T-helper 1 cell treated with Interleukin-12 subunit alpha and Interleukin-12 subunit beta and Interleukin-4 antibody, amounts not matched to agents 30 μg/mL and 1 μg/mL, for 36 hours (primary cell): ENCODE measurements around the gene LRRN2.
"Not testable (repeated sequence)": the region's sequence is repeated elsewhere in the genome, so short reads cannot be mapped to it uniquely, and the experiment has no call there.

Experiments
- H3K27ac Mint-ChIP-seq: one replicate; pipeline ENCODE4 v1.8.0; 2021; ENCODE audit warnings: mild to moderate bottlenecking, mixed read lengths
- H3K27me3 Mint-ChIP-seq: one replicate; pipeline ENCODE4 v1.8.0; 2021; ENCODE audit warnings: low read depth, mixed read lengths
- H3K36me3 Mint-ChIP-seq: one replicate; pipeline ENCODE4 v1.8.0; 2021; ENCODE audit warnings: low read depth, mixed read lengths
- H3K4me1 Mint-ChIP-seq: one replicate; pipeline ENCODE4 v1.8.0; 2021; ENCODE audit warnings: low read depth, mixed read lengths
- H3K4me3 Mint-ChIP-seq: one replicate; pipeline ENCODE4 v1.8.0; 2021; ENCODE audit warnings: mild to moderate bottlenecking, moderate library complexity, mixed read lengths
- H3K9me3 Mint-ChIP-seq: one replicate; pipeline ENCODE4 v1.8.0; 2021; ENCODE audit warnings: mixed read lengths

The LRRN2 gene

DNA sequence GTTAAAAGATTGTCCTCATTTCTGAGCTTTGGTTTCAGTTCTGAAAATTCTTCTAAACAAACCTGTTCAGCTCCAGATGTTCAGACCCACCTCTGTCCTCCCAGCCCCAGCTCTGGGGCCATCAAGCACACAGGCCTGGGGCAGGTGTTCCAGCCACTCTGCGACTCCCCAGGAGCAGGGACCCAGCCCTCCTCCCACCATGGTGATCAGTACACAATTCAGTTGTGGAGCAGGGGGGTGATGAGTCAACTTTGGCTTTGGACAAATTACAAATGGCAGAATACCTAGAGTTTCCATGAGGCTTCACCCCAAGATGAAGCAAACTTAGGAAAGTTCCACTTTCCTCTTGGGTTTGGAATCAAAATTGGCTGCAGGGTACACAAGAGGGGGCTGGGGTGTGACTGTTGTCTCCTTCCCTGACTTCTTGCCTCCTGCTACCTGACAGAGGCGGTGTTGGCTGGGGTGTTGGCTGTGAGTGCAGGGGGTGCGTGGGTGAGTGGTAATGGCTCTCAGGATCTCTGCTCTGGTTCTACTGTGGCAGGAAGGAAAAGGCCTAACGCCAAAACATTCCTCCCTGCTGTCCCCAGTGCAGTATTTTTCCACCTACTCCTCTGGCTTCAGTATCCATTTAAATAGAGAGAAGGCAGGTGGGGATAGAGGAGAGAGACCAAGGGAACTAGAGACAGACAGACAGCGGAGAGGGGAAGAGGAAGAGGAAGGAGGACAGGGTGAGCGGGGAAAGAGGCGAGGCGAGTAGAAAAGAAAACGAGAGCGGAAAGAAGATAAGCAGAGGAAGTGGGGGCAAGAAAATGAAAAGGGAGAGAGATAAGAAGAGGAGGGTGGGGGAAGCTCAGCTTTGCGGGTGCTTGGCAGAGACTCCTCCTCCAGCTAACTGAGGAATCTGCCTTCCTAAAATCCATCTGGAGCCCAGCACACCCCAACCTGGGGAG, 20.6 kb upstream of the LRRN2 start:
- peaks cover 6% of the 10 kb centered on the region for H3K4me1 Mint-ChIP-seq
- H3K9me3 Mint-ChIP-seq: no peaks in the 10 kb centered on the region
- H3K27me3 Mint-ChIP-seq: peaks cover 12% of the 10 kb centered on the region
- no peak overlapping the region for H3K4me3 Mint-ChIP-seq
- H3K36me3 Mint-ChIP-seq: no peaks in the 10 kb centered on the region
- peak overlapping the region; percentile 53 for H3K27ac Mint-ChIP-seq

DNA sequence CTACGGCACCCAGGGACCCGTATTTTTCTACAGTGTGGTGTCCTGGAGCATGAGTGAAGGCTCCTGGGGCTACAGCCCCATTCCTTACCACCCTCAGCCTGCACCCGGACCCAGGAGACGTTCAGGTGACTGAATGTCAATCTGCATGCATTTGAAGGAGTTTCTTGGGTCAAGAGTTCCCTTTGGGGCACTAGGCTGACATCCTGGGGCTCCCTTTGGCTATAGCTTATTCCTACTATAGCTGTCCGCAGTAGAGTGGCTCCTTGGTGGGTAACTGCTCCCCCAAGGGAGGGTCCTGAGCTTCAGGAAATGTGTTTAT, 19.9 kb upstream of the LRRN2 start:
- no peaks in the 10 kb centered on the region for H3K36me3 Mint-ChIP-seq
- H3K4me1 Mint-ChIP-seq: peaks cover 6% of the 10 kb centered on the region
- no peak overlapping the region for H3K4me3 Mint-ChIP-seq

DNA sequence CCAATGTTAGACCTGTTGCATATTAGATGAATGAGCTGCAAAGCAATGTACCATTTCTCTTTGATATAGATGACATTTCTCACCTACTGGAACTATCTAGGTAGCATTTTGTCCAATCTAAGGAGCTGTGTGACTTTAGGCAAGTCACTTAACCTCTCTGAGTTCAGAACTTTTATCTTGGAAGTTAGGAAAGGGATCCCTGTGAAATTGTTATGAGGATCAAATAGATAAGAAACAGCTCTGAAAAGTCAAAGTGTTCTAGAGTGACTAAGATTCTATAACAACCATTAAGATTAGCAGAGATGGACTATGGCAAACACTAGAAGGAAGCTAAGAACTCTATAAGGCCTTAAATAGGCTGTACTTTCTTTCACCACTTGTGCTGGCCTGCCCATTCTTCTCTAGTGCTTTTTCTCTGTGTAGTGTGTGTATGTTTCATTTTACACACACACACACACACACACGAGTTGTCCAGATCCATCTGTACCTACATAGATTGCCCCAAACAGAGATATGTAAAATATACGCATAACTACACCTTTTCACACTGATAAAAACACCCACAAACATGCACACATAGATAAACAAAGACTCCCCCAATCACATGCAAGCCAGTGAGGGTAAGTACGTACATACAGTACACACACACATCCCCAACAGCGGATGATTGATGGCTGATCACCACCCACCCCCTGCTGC, 19.4 kb upstream of the LRRN2 start:
- Mint-ChIP-seq H3K4me1 (peaks cover 6% of the 10 kb centered on the region), H3K27ac (no peak overlapping the region), H3K4me3 (no peak overlapping the region), H3K27me3 (peaks cover 7% of the 10 kb centered on the region), H3K9me3 (no peaks in the 10 kb centered on the region), H3K36me3 (no peaks in the 10 kb centered on the region)

More for the DNA sequence above, 19.9 kb upstream of the LRRN2 start:
- Mint-ChIP-seq H3K27ac (no peak overlapping the region), H3K27me3 (peaks cover 9% of the 10 kb centered on the region), H3K9me3 (no peaks in the 10 kb centered on the region)

DNA sequence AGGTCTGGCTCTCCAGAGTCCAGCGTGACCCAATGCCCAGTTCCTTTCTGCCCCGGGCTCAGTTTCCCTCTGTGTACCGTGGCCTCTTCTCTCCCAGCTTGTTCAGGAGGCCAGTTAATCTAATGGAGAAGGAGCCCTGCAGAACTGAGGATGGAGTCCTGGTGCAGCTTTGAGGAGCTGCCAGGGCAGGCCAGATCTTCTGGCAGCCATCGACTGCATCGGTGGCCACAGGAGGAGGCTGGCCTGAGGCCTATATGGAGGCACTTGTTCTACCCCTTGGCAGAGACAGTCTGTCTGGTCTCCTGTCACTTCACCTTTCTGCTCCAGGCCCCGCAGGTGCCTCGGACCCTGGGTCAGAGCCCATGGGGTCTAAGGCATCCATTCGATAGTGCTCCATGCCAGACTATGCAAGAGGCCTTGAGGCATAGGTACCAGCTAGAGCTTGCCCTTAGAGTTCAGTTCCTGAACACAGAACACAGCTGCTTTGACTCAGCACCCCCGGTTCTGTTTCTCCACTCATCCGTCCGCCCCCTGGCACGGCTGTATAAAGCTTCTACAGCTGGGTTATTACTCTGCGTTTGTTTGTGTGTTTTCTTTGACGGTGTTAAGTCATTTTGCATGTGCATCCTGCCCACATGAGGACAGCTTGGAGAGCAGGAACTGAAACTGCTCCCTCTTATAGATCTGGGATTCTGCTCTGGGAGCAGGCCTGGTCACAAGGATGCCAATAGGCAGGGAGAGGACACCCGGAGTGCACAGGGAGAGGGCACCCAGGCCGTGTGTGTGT, 18.5 kb upstream of the LRRN2 start:
- Mint-ChIP-seq H3K36me3 (no peaks in the 10 kb centered on the region), H3K4me3 (no peak overlapping the region), H3K27ac (no peak overlapping the region), H3K4me1 (peaks cover 6% of the 10 kb centered on the region), H3K27me3 (peaks cover 6% of the 10 kb centered on the region), H3K9me3 (no peaks in the 10 kb centered on the region)

DNA sequence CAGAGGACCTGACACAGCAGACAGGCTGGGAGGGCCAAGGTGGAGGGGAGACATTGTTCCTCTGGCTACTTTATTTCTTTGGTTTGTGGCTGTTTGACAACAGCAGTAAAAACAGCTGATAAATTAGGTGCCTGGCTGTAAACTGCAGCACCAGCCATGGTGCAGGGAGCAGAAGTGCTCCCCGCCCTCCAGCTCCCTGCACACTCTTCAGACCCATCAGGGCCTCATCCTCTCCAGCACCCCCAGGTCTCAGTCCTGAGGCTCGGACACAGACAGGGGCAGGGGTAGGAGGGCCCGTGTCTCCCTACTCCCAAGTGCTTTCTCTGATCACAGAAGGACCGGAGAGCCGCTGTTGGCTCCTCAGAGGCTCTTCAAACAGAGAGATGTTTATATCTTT, 17.7 kb upstream of the LRRN2 start:
- Mint-ChIP-seq H3K27me3 (no peaks in the 10 kb centered on the region), H3K4me3 (no peak overlapping the region), H3K27ac (no peak overlapping the region), H3K9me3 (no peaks in the 10 kb centered on the region), H3K36me3 (no peaks in the 10 kb centered on the region), H3K4me1 (peaks cover 6% of the 10 kb centered on the region)

DNA sequence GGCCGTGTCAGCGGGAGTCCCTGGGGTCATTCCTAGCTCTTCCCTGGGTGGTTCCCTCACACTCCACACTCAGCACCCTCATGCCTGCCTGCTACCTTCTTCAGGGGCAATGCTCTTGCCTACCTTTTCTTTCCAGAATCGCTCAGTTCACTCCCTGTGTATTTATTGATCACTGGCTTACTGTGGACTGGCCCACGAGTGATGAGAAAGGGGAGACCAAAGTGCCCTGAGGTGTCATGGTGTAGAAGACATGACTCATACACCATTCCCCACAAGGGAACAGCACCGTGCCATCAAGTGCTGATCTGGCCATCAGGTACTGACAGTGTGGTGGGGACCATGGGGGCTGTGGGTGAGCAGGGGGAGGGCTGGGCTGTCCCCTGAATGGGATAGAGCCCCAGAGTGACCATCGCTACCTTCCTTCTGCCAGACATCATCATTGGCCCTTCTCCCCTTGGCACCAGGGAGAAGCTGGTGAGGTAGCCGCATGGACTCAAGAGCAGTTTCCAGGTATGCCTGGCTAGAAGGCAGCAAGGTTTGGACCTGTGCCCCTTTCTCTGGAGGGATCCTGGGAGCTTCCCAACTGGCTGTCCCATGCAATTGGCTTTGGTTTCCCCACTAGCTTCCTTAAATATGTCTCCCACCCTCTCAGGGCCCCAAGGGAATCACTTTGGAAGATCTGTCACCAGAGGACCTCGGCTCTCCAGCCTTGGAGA, 17.2 kb upstream of the LRRN2 start:
- Mint-ChIP-seq H3K36me3 (no peaks in the 10 kb centered on the region), H3K27ac (no peak overlapping the region), H3K27me3 (no peaks in the 10 kb centered on the region), H3K9me3 (no peaks in the 10 kb centered on the region), H3K4me1 (peaks cover 6% of the 10 kb centered on the region), H3K4me3 (no peak overlapping the region)

DNA sequence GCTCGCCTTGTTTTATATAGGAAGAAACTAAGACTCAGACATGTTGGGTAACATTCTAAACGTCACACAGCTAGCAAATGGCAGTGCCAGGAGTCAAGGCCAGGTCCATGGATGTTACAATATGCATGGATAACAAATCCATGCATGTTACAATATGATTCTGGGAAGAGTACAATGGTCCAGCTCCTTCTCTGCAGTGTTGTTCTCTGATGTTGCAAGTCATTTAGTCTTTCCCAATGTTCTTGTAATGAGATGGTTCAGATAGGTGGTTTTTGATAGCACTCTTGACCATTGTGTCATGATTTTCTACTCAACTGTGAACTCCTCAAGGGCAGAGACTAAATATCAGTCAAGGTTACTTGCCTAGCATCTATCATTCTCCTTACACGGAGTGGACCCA, 15.7 kb upstream of the LRRN2 start:
- peaks cover 2% of the 10 kb centered on the region for H3K4me1 Mint-ChIP-seq
- H3K36me3 Mint-ChIP-seq: no peaks in the 10 kb centered on the region
- H3K27me3 Mint-ChIP-seq: peaks cover 8% of the 10 kb centered on the region
- H3K9me3 Mint-ChIP-seq: no peaks in the 10 kb centered on the region
- no peak overlapping the region for H3K27ac Mint-ChIP-seq
- no peak overlapping the region for H3K4me3 Mint-ChIP-seq

DNA sequence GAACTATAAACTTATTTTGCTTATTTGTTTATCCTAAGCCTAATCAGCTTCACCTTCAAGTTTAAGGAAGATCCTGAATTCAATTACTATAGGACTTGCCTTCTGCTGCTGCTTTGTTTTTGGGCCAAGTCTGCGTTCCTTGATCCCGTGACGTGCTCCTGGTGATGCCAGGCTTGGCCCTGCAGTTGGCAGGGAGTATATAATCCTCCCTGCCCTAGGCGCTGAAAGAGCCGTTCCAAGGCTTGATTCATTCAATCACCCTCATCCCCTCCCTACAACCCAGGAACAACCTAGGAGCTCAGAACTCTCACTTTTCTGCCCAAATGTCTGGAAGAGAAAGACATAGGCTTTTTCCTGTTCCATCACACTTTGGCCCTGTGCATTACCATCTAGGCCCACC, 12.4 kb upstream of the LRRN2 start:
- Mint-ChIP-seq H3K4me3 (no peak overlapping the region), H3K4me1 (no peaks in the 10 kb centered on the region), H3K27ac (no peak overlapping the region), H3K27me3 (peaks cover 22% of the 10 kb centered on the region), H3K9me3 (no peaks in the 10 kb centered on the region), H3K36me3 (no peaks in the 10 kb centered on the region)

DNA sequence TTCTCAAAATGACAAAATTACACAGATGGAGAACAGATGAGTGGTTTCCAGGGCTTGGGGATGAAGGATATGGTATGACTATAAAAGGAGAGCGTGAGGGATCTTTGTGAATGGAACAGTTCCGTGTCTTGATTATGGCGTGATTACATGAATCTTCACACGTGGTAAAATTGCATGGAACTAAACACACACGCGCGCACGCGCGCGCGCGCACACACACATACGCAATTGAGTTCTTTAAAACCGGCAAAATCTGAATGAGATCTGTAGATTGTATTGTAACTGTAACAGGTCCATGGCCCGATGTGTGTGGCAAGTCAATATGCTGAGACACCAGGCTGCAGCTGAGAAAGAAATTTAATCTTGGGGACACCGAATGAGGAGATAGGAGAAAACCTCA, 11.1 kb upstream of the LRRN2 start:
- H3K27ac Mint-ChIP-seq: no peak overlapping the region
- H3K9me3 Mint-ChIP-seq: no peaks in the 10 kb centered on the region
- no peak overlapping the region for H3K4me3 Mint-ChIP-seq
- H3K27me3 Mint-ChIP-seq: peaks cover 22% of the 10 kb centered on the region
- peaks cover 9% of the 10 kb centered on the region for H3K4me1 Mint-ChIP-seq
- H3K36me3 Mint-ChIP-seq: peaks cover 1% of the 10 kb centered on the region

DNA sequence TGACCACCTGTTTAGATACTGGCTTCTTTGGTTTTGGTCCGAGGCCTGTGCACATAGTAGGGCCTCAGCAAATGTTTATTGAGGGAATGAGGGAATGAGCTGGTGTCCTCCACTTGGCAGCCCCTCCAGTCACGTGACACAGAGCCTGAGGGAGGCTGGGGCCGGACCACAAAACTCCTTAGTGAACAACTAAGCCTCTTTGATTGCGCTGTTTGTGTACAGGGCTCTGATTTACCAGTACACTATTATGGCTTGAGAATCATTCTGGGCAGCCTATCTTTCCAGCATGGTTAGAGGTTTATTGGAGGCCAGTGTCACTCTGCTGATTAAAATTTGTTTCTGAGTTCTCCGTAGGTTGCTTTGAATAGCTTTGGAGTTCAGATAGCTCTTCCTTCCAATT, 10.2 kb upstream of the LRRN2 start:
- H3K27ac Mint-ChIP-seq: no peak overlapping the region
- H3K27me3 Mint-ChIP-seq: peaks cover 22% of the 10 kb centered on the region
- no peak overlapping the region for H3K4me3 Mint-ChIP-seq
- peaks cover 13% of the 10 kb centered on the region for H3K4me1 Mint-ChIP-seq
- H3K9me3 Mint-ChIP-seq: no peaks in the 10 kb centered on the region
- H3K36me3 Mint-ChIP-seq: peaks cover 1% of the 10 kb centered on the region

DNA sequence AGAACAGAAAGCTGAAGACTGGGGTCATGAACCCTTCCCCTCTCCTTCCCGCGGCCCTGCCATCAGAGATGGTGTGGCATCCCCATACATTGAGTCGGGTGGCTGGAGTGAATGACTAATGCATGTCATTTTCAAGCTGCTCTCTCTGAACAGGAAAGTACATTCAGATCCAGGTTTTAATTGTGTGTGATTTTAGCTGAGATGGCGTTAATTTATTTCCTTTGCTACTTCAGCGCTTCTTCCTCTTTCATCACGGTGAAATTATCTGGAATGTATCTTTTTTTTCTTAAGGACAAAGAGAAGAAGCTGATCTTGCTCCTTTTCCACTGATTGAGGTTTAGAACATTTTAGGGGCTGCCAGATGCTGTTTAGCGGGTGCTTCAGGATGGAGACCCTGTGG, 8.6 kb upstream of the LRRN2 start:
- H3K9me3 Mint-ChIP-seq: no peaks in the 10 kb centered on the region
- H3K27me3 Mint-ChIP-seq: peaks cover 27% of the 10 kb centered on the region
- no peak overlapping the region for H3K27ac Mint-ChIP-seq
- peaks cover 1% of the 10 kb centered on the region for H3K36me3 Mint-ChIP-seq
- peaks cover 13% of the 10 kb centered on the region for H3K4me1 Mint-ChIP-seq
- no peak overlapping the region for H3K4me3 Mint-ChIP-seq

DNA sequence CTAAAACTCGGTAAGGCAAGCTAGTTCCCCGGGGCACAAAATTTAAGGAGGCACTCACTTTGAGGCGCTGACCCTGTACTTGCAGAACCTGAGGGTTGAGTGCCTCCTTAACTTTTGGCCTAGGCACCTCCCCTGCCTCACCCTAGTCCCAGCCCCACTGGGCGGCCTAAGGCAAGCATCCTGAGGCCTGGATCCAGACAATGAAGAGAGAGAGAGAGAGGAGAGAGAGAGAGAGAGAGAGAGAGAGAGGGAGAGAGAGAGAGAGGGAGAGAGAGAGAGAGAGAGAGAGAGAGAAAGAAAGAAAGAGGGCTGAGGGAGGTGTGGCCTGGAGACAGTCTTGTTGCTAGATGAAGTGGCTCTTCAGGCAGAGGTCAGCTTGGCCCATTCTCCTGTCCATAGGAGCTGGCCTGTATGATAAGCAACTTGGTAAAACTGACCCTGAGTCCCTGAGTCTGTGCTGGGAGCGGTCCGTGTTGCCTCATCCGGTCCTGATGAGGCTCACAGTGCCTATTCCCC, 7.4 kb upstream of the LRRN2 start:
- Mint-ChIP-seq H3K27ac (no peak overlapping the region), H3K9me3 (no peaks in the 10 kb centered on the region), H3K27me3 (peaks cover 36% of the 10 kb centered on the region), H3K36me3 (peaks cover 1% of the 10 kb centered on the region), H3K4me3 (no peak overlapping the region), H3K4me1 (peaks cover 13% of the 10 kb centered on the region)

DNA sequence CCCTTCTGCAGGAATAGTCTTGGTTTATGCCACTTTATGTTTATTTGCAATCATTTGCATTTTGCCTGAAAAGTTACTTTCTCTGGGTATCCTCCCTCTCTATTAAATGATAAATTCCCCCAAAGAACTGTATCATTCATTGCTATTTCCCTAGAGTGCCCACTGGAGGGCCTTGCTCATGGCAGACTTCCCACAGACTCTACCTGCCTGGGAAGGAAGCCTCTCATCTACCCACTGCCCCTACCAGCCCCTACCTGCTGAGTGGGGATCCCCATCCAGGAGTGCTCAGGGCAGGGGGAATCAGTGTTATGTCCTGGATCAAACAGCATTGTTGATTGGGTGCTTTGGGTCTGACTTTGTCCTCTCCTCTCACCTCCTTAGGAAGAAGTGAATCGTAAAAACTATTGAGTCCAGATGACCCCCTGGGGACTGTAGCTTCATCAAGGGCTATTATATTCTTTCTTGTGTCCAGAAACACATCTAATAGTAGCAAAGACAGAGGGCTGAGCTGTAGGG, 6.8 kb upstream of the LRRN2 start:
- H3K27me3 Mint-ChIP-seq: peaks cover 41% of the 10 kb centered on the region
- H3K27ac Mint-ChIP-seq: no peak overlapping the region
- H3K36me3 Mint-ChIP-seq: peaks cover 1% of the 10 kb centered on the region
- H3K9me3 Mint-ChIP-seq: no peaks in the 10 kb centered on the region
- H3K4me3 Mint-ChIP-seq: no peak overlapping the region
- H3K4me1 Mint-ChIP-seq: peaks cover 13% of the 10 kb centered on the region

DNA sequence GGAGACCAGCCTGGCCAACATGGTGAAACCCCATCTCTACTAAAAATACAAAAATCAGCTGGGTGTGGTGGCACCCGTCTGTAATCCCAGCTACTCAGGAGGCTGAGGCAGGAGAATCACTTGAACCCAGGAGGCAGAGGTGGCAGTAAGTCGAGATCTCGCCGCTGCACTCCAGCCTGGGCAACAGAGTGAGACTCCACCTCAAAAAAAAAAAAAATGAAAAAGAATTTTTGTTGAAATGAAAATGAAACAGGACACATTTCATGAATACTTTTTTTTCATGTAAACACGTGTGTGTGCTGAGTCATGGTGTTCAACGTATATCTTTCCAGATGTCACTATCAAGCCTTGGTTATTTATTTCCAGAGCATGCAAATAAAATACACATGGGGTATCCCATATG, 5.8 kb upstream of the LRRN2 start:
- H3K9me3 Mint-ChIP-seq, H3K36me3 Mint-ChIP-seq, H3K4me3 Mint-ChIP-seq: not testable (repeated sequence)
- Mint-ChIP-seq H3K4me1 (peaks cover 13% of the 10 kb centered on the region), H3K27ac (peak overlapping the region; percentile 38), H3K27me3 (peaks cover 44% of the 10 kb centered on the region)
